Measurements from ENCODE around the gene KIF20B.

DNA sequence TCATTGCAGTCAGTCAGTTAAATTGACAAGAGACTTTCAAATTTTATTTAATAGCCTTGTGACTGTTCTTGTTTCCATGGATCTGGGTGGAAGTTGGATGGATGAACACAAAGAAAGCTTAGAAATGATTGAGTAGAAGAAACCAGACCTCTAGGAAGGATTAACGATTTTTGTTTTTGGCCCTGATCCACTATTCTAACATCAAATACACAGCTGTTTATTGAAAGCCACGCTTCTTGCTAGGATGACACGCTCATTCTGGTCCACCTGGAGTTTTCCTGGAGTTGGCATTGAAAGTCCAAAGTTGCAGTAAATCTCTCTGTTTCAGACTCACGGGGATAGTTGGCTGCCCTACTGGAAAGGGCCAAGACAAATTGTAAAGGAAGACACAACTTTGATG is 108.4 kb downstream of the KIF20B start:
- TF ChIP-seq, protein P1, sequence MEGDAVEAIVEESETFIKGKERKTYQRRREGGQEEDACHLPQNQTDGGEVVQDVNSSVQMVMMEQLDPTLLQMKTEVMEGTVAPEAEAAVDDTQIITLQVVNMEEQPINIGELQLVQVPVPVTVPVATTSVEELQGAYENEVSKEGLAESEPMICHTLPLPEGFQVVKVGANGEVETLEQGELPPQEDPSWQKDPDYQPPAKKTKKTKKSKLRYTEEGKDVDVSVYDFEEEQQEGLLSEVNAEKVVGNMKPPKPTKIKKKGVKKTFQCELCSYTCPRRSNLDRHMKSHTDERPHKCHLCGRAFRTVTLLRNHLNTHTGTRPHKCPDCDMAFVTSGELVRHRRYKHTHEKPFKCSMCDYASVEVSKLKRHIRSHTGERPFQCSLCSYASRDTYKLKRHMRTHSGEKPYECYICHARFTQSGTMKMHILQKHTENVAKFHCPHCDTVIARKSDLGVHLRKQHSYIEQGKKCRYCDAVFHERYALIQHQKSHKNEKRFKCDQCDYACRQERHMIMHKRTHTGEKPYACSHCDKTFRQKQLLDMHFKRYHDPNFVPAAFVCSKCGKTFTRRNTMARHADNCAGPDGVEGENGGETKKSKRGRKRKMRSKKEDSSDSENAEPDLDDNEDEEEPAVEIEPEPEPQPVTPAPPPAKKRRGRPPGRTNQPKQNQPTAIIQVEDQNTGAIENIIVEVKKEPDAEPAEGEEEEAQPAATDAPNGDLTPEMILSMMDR (IDR thresholded peaks at IDR 0.05): no peak
- TF ChIP-seq POLR2A (IDR thresholded peaks at IDR 0.05): no peak

All from Peyer's patch (tissue), 4 donors.